Pancreas (tissue), 10 donors: Measurements from ENCODE around the gene CLEC17A. TPM values are rescaled to one million over a fixed set of nuclear protein-coding genes. Genes with fewer than 3 reads are reported as not detected.

Source experiments
- ATAC-seq, 4 donors: fragments of 200-7000 bp; cut with Tn5 transposase; one replicate each; pipeline versions ENCODE4 v1.8.0 to v1.9.1; 2020; ENCODE audit warnings: mild to moderate bottlenecking in 4 of 4, moderate library complexity in 4 of 4
- DNase-seq, 6 donors: peaks; one replicate each; pipeline ENCODE4 v3.0.0-alpha.2; 2020
- FAIRE-seq: peaks from 2 replicates; lab custom pipeline; 2012; peaks lifted over from hg19 to GRCh38; lab: Jason Lieb, UNC
- H3K27ac ChIP-seq, 4 donors: fragments of 200-600 bp; sonication (generic); 1 replicate in 3 of 4; 2 replicates in 1 of 4; pipeline versions ENCODE4 v1.5.0 to v1.8.0; 2020
- H3K27me3 ChIP-seq, 4 donors: fragments of 200-600 bp; one replicate each; pipeline ENCODE4 v1.8.0; 2021
- H3K36me3 ChIP-seq, 3 donors: fragments of 200-600 bp; sonication (generic) in 1 of 3; one replicate each; pipeline versions ENCODE4 v1.5.0 to v1.8.0; 2020 to 2021
- H3K4me1 ChIP-seq, 3 donors: fragments of 200-600 bp; one replicate each; pipeline ENCODE4 v1.8.0; 2021
- H3K4me3 ChIP-seq, 4 donors: fragments of 200-600 bp; sonication (generic) in 2 of 4; one replicate each; pipeline versions ENCODE4 v1.5.0 to v1.8.0; 2020 to 2021
- H3K9me3 ChIP-seq, 4 donors: fragments of 200-600 bp; one replicate each; pipeline ENCODE4 v1.8.0; 2021
- WGBS, 2 donors: extraction: QIAGEN DNeasy Blood & Tissue Kit; methylation state at CpG; one replicate each; pipeline ENCODE4 v1.1.7; 2013; 5-methylcytosine and 5-hydroxymethylcytosine counted together
- intact Hi-C, 3 donors: fragments of 100-400 bp; cut with DNase I; formaldehyde crosslinking; loops; one replicate each; pipeline versions ENCODE4 v1.11.1 to v1.14.2; 2022
- polyA plus RNA-seq, 2 donors: library from polyadenylated mRNA; stranded (reverse); fragments of 200-250 nt; gene quantifications; one replicate each; pipeline ENCODE4 v1.2.3, GENCODE V29; 2013
- total RNA-seq, 6 donors: library from RNA; stranded (reverse); fragmentation: NEBNext Ultra II Directional in 4 of 6; extraction: Animal tissue kit (Norgen Biotek cat#: 25700) in 4 of 6; gene quantifications; one replicate each; pipeline versions ENCODE4 v1.2.1 to v1.2.4, GENCODE V29; 2021 to 2023
- TF ChIP-seq, protein P1 (sequence below), 4 donors: fragments of 200-600 bp; sonication (generic) in 3 of 4; IDR thresholded peaks; one replicate each; pipeline versions ENCODE4 v1.5.0 to v1.8.0; 2021; ENCODE audit warnings: antibody characterized with exemption in 4 of 4
- donor health status: healthy with polysubstance abuse.
- donor health status: DM: no; HTN: no; CAD: no; lungs with moderate emphysema.
- donor health status: DM: no; HTN: no; CAD: no.
- donor health status: control.
- donor health status: control.
- donor health status: Bipolar disorder and iron deficiency.
- donor health status: DM: yes; HTN: yes; CAD: no.
- donor health status: DM: no; HTN: no; CAD: no.
- donor health status: DM: no; HTN: no; CAD: no.
- donor health status: DM: yes; HTN: yes; CAD: no.

CLEC17A gene
- total and polyA plus RNA-seq, 8 donors, result 0.09 to 0.15 (median 0.12) TPM; not detected in 4

DNA sequence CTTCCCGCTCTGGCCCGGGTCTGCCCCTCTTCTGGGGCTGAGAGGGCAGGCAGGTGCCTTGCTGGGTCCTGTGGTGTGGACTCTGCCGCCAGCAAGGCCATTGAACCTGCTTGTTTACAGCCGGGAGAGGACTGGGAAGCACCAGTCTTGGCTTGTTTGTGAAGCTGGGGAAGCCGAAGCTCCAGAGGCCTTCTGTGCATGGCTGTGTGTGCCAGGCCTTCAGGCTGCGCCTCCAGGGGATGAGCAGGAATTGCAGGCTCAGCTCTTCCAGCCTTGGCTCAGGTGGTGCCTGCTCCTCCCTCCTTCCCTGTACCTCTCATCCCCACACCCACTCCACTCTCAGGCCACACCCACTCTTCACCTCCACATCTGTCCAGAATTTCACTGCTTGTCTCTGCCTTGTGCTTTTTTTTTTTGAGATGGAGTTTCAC, 28.5 kb upstream of the CLEC17A start:
- no peaks in the 10 kb centered on the region for H3K9me3 ChIP-seq
- peaks cover 0 to 7% (median 3%) of the 10 kb centered on the region in 3 donors for H3K4me1 ChIP-seq
- no peak for DNase-seq
- no peak overlapping the region for H3K27ac ChIP-seq
- no peak for FAIRE-seq
- H3K36me3 ChIP-seq, result no peaks in the 10 kb centered on the region
- H3K27me3 ChIP-seq, result no peaks in the 10 kb centered on the region
- ATAC-seq, result peak in 2 of 4 donors; percentile 54 to 58
- intact Hi-C loops, result no loop called here
- H3K4me3 ChIP-seq, result no peak overlapping the region
- TF ChIP-seq, protein P1, sequence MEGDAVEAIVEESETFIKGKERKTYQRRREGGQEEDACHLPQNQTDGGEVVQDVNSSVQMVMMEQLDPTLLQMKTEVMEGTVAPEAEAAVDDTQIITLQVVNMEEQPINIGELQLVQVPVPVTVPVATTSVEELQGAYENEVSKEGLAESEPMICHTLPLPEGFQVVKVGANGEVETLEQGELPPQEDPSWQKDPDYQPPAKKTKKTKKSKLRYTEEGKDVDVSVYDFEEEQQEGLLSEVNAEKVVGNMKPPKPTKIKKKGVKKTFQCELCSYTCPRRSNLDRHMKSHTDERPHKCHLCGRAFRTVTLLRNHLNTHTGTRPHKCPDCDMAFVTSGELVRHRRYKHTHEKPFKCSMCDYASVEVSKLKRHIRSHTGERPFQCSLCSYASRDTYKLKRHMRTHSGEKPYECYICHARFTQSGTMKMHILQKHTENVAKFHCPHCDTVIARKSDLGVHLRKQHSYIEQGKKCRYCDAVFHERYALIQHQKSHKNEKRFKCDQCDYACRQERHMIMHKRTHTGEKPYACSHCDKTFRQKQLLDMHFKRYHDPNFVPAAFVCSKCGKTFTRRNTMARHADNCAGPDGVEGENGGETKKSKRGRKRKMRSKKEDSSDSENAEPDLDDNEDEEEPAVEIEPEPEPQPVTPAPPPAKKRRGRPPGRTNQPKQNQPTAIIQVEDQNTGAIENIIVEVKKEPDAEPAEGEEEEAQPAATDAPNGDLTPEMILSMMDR (IDR thresholded peaks at IDR 0.05), result no peak
- WGBS, 2 donors, result 65 to 67% methylated on average over 6 of the region's 6 CpGs

DNA sequence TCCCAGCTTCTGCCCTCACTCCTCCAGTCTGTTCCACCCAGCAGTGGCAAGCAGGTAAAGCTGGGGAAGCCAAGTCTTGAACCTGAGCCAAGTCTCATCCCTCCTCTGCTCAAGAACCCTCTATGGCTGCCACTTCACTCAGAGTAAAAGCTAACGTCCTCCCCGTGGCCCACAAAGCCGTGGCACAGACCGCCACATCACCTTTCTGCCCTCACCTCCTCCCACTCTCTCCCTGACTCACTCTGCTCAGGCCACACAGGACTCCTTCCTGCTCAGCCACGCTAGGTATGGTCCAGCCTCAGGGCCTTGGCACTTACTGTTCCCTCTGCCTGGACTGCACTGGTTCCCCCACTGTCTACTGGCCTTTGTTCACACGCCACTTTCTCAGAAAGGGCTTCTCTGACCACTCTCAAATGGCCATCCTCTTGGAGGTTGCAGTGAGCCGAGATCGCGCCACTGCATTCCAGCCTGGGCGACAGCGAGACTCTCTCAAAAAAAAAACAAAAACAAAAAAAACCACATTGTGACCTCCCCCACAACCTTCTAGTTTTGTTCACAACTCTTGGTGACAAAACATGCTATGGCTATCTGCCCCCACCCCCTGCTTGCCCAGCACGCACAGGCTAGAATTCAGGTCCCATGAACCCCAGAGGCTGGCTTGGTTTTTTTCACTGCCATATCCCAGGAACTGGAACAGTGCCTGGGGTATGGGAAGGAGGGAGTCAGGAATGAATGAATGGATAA, 26.8 kb upstream of the CLEC17A start:
- DNase-seq (no peak), ATAC-seq (peak in 1 of 4 donors; percentile 27), FAIRE-seq (no peak)
- Histone ChIP-seq H3K4me3 (no peak overlapping the region), H3K36me3 (no peaks in the 10 kb centered on the region), H3K4me1 (peaks cover 0 to 7% (median 3%) of the 10 kb centered on the region in 3 donors), H3K9me3 (no peaks in the 10 kb centered on the region), H3K27me3 (no peaks in the 10 kb centered on the region), H3K27ac (no peak overlapping the region)
- intact Hi-C loops, result no loop called here
- WGBS, 2 donors, result 82 to 85% methylated on average over 12 of the region's 12 CpGs
- TF ChIP-seq, protein P1 (IDR thresholded peaks at IDR 0.05), result no peak

DNA sequence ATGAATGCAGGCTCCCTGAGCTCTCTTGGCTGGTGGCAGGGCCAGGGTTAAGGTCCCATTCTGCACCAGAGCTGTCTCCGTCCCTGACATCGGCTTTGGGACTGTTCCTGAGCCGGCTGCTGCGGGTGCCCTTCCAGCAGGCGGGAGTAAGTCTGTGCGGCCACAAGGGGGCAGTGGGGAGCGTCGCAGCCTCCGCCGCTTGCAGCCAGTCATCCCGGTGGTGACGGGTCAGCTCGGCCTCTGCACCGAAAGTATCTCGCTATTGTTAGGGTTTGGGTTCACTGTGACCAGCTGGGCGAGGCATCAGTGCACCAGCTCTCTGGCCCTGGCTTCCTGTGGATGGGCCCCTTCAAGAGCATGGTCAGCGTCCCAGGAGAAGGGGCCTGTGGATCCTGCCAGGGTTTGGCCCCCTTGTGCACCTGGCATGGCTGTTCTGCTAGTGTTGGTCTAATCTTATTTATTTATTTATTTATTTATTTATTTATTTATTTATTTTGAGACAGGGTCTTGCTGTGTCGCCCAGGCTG, 26.2 kb upstream of the CLEC17A start:
- FAIRE-seq (no peak), ATAC-seq (peak; percentile 86 to 95 (median 90)), DNase-seq (peak; percentile 57 to 91 (median 78))
- Histone ChIP-seq H3K9me3 (no peaks in the 10 kb centered on the region), H3K27me3 (no peaks in the 10 kb centered on the region), H3K36me3 (no peaks in the 10 kb centered on the region), H3K4me3 (peak overlapping the region in 1 of 4 donors; percentile 6), H3K4me1 (peaks cover 0 to 7% (median 4%) of the 10 kb centered on the region in 3 donors), H3K27ac (no peak overlapping the region)
- TF ChIP-seq, protein P1 (IDR thresholded peaks at IDR 0.05), result peak; percentile 95 to 98 (median 96)
- intact Hi-C loops, result no loop called here
- WGBS, 2 donors, result 10 to 11% methylated on average over 15 to 18 of the region's 18 CpGs

DNA sequence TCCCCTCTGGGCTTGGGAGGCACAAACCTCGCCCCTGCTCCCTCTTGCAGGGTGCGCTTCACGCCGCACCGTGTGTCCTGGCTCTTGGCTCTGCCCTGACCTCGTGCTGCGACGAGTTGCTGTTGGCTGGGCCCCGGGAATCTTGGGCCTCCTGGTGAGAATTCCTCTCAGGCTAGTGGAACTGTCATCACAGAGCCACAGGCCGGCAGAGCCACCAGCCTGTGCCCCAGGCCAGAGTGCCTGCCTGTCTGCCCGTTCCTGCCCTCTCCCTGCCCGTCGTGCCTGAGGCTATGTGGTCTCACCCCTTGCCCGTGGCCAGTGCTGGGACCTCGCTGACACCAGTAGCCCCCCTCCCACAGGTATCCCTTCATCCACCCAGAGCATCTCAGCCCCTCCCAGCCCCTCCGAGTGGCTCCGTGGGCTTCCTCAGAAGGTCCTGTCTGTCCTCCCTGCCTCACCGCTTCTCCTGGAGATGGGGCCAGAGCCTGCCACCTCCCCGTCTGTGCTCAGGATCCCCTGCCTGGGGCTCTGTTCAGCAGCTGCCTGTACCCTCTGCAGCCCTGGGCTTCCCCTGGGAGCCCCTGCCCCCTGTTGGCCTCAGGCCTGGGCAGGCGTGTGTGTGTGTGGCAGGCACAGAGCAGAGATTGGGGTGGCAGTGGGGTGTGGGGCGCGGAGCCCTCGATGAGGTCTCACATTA, 24.4 kb upstream of the CLEC17A start:
- H3K36me3 ChIP-seq, result no peaks in the 10 kb centered on the region
- ATAC-seq (no peak), DNase-seq (peak in 1 of 6 donors; percentile 63), FAIRE-seq (no peak)
- H3K9me3 ChIP-seq, result no peaks in the 10 kb centered on the region
- H3K27ac ChIP-seq, result no peak overlapping the region
- no peaks in the 10 kb centered on the region for H3K27me3 ChIP-seq
- H3K4me3 ChIP-seq, result no peak overlapping the region
- intact Hi-C loops, result no loop called here
- H3K4me1 ChIP-seq, result peaks cover 0 to 7% (median 7%) of the 10 kb centered on the region in 3 donors
- TF ChIP-seq, protein P1 (IDR thresholded peaks at IDR 0.05), result no peak
- WGBS, 2 donors, result 86 to 91% methylated on average over 23 of the region's 23 CpGs
